Glutamatergic neuron (in vitro differentiated cells): ENCODE results near the gene NDUFAF2. TPM values are rescaled to one million over a fixed set of nuclear protein-coding genes. Genes with fewer than 3 reads are reported as not detected.
"Not testable (repeated sequence)": the region's sequence is repeated elsewhere in the genome, so short reads cannot be mapped to it uniquely, and the experiment has no call there.

ENCODE experiments used
- DNase-seq: peaks from one replicate; pipeline ENCODE4 v3.0.0; 2022
- H3K27ac Mint-ChIP-seq: one replicate; pipeline ENCODE4 v1.8.0; 2020; ENCODE audit warnings: mild to moderate bottlenecking, mixed read lengths, inconsistent platforms; ENCODE audit not compliant: unreplicated experiment
- H3K27me3 Mint-ChIP-seq: one replicate; pipeline ENCODE4 v1.8.0; 2020; ENCODE audit warnings: mild to moderate bottlenecking, moderate library complexity, mixed read lengths, inconsistent platforms; ENCODE audit not compliant: unreplicated experiment
- H3K36me3 Mint-ChIP-seq: one replicate; pipeline ENCODE4 v1.8.0; 2020; ENCODE audit warnings: mild to moderate bottlenecking, mixed read lengths, inconsistent platforms; ENCODE audit not compliant: unreplicated experiment
- H3K4me1 Mint-ChIP-seq: one replicate; pipeline ENCODE4 v1.8.0; 2020; ENCODE audit warnings: mild to moderate bottlenecking, low read depth, mixed read lengths, inconsistent platforms; ENCODE audit not compliant: unreplicated experiment
- H3K4me3 Mint-ChIP-seq: one replicate; pipeline ENCODE4 v1.8.0; 2020; ENCODE audit warnings: mild to moderate bottlenecking, mixed read lengths, inconsistent platforms; ENCODE audit not compliant: unreplicated experiment
- H3K9me3 Mint-ChIP-seq: one replicate; pipeline ENCODE4 v1.8.0; 2020; ENCODE audit warnings: mild to moderate bottlenecking, moderate library complexity, mixed read lengths, inconsistent platforms; ENCODE audit not compliant: unreplicated experiment
- CTCF ChIP-seq: fragments of 200-600 bp; sonication (generic); IDR thresholded peaks from one replicate; pipeline ENCODE4 v1.5.0; 2021; ENCODE audit not compliant: partially characterized antibody, unreplicated experiment
- total RNA-seq: library from RNA; stranded (reverse); fragmentation: NEBNext Ultra II Directional; extraction: Animal tissue kit (Norgen Biotek cat#: 25700); gene quantifications from one replicate; pipeline ENCODE4 v1.2.1, GENCODE V29; 2021; ENCODE audit not compliant: unreplicated experiment

The NDUFAF2 gene
- total RNA-seq, 1 donor from 2014 or later, result 14.2 TPM

- no peak for TF ChIP-seq CTCF
- Mint-ChIP-seq H3K4me1 (no peaks in the 10 kb centered on the region), H3K36me3 (peaks cover 5% of the 10 kb centered on the region), H3K9me3 (peaks cover 1% of the 10 kb centered on the region), H3K27ac (no peak overlapping the region), H3K4me3 (no peak overlapping the region), H3K27me3 (no peaks in the 10 kb centered on the region)
- DNase-seq, result no peak
Measured at GRCh38 chr5:61085885-61086284, 140.9 kb downstream of the NDUFAF2 start.

- Mint-ChIP-seq H3K27ac (no peak overlapping the region), H3K27me3 (no peaks in the 10 kb centered on the region), H3K4me3 (no peak overlapping the region)
Measured at GRCh38 chr5:61087921-61088320, 142.9 kb downstream of the NDUFAF2 start.

GRCh38 chr5:61089351-61089750 lies 144.3 kb downstream of the NDUFAF2 start:
- H3K27me3 Mint-ChIP-seq, result no peaks in the 10 kb centered on the region
- H3K36me3 Mint-ChIP-seq, result no peaks in the 10 kb centered on the region
- peaks cover 1% of the 10 kb centered on the region for H3K9me3 Mint-ChIP-seq
- TF ChIP-seq CTCF, result no peak
- no peaks in the 10 kb centered on the region for H3K4me1 Mint-ChIP-seq
- no peak for DNase-seq
- H3K27ac Mint-ChIP-seq, result no peak overlapping the region
- no peak overlapping the region for H3K4me3 Mint-ChIP-seq

More at GRCh38 chr5:61087921-61088320, 142.9 kb downstream of the NDUFAF2 start:
- no peak for TF ChIP-seq CTCF
- Mint-ChIP-seq H3K36me3 (peaks cover 5% of the 10 kb centered on the region), H3K9me3 (peaks cover 1% of the 10 kb centered on the region), H3K4me1 (no peaks in the 10 kb centered on the region)
- DNase-seq, result no peak

GRCh38 chr5:61093046-61093771 lies 148.2 kb downstream of the NDUFAF2 start:
- not testable (repeated sequence) for H3K36me3 Mint-ChIP-seq, H3K4me1 Mint-ChIP-seq, H3K9me3 Mint-ChIP-seq, H3K27ac Mint-ChIP-seq, DNase-seq, H3K27me3 Mint-ChIP-seq, H3K4me3 Mint-ChIP-seq

DNA sequence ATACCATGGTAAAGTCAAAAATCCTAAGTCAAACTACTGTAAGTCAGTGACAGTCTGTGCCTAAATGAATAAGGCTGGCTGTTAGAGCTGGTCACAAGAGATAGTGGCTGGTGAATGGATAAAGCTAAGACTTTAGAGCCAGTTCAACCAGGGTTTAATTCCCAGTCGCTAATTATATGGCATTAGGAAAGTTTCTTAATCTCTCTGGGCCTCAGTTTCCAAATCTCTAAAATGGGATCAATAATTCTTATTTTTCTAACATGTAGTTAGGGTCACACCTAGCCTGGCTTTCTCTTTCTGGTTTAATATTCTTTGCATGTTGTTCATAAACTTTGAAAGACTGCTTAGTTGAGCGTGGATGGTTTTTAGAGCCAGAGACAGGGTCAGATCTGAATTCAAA lies 152.5 kb downstream of the NDUFAF2 start:
- TF ChIP-seq CTCF, result no peak
- Mint-ChIP-seq H3K4me3 (no peak overlapping the region), H3K4me1 (no peaks in the 10 kb centered on the region), H3K9me3 (no peaks in the 10 kb centered on the region), H3K27ac (no peak overlapping the region), H3K36me3 (no peaks in the 10 kb centered on the region), H3K27me3 (no peaks in the 10 kb centered on the region)
- DNase-seq, result no peak
